Stimulated activated effector memory CD8-positive, alpha-beta T cell treated with anti-CD3 and anti-CD28 coated beads, Interleukin-12 subunit alpha, Interleukin-12 subunit beta, amount 100 ng/mL, for 72 hours (primary cell): ENCODE measurements around the gene SFMBT2.

Experiments
- ATAC-seq: fragments of 150-1000 bp; cut with Tn5 transposase; 2 replicates; pipeline ENCODE4 v1.10.0; 2021
- DNase-seq, 2 donors: peaks; one replicate each; pipeline ENCODE4 v3.0.0; 2021 to 2022; ENCODE audit warnings: low spot score in 2 of 2
- H3K27ac Mint-ChIP-seq: one replicate; pipeline ENCODE4 v1.8.0; 2022; ENCODE audit warnings: mild to moderate bottlenecking, mixed read lengths
- H3K36me3 Mint-ChIP-seq: one replicate; pipeline ENCODE4 v1.8.0; 2022; ENCODE audit warnings: mild to moderate bottlenecking, mixed read lengths
- H3K4me1 Mint-ChIP-seq: one replicate; pipeline ENCODE4 v1.8.0; 2022; ENCODE audit warnings: mixed read lengths
- H3K4me3 Mint-ChIP-seq: one replicate; pipeline ENCODE4 v1.8.0; 2022; ENCODE audit warnings: mild to moderate bottlenecking, mixed read lengths
- H3K9me3 Mint-ChIP-seq: one replicate; pipeline ENCODE4 v1.8.0; 2022; ENCODE audit warnings: mixed read lengths

Gene SFMBT2

DNA sequence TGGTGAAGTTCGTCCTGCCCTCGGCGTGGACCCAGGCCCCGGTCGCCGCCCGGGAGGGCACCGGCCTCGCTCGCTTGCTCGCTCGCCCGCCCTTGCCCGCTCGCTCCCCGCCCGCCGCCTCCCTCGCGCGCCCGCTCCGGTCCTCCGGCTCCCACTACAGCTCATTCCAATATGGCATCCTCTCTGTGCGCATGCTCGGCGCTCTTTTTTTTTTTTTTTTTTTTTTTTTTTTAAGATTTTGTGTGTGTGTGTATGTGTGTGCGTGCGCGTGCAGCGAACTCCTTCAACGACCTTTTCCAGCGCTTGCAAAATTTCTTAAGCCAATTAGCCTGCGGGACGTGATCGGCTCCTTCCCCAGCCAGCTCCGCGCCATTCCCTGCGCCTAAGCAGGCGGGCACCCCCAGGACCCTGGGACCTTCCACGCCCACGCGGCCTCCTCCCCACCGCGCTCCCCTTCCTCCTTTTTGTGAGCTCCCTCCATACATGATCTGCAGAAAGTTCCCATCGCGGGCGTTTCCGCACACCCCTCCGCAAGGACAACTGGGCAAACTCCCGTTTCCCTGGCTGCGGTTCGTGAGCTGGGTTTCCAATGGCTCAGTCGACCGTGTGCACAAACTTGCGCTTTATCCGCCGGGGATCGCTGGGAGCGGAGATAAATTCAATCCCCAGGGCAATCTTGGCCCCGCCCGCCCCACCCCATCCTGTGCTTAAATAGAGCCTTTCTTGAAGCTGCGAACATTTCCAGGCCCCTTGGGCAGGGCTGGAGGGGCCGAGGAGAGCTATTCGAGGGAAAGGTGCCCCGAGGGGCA, at the start of gene SFMBT2:
TSS of gene SFMBT2 (minus strand) at position 173 of the 809 bp plus-strand sequence. CDS start 29,136 bp downstream, outside the sequence.
- ATAC-seq: peak; percentile 67
- peaks cover 45% of the 10 kb centered on the region for H3K4me1 Mint-ChIP-seq
- peak; percentile 54 to 78 for DNase-seq
- peak within 1 kb of the TSS; percentile 96 for H3K27ac Mint-ChIP-seq
- H3K4me3 Mint-ChIP-seq: peak within 1 kb of the TSS; percentile 97
- peaks cover 31% of the 10 kb centered on the region for H3K36me3 Mint-ChIP-seq
- H3K9me3 Mint-ChIP-seq: no peaks in the 10 kb centered on the region

GRCh38 chr10:7460006-7460405, 49.2 kb upstream of the SFMBT2 start:
- no peak overlapping the region for H3K27ac Mint-ChIP-seq
- no peak overlapping the region for H3K4me3 Mint-ChIP-seq
- no peaks in the 10 kb centered on the region for H3K9me3 Mint-ChIP-seq
- DNase-seq (no peak), ATAC-seq (no peak)
- no peaks in the 10 kb centered on the region for H3K4me1 Mint-ChIP-seq
- H3K36me3 Mint-ChIP-seq: no peaks in the 10 kb centered on the region

DNA sequence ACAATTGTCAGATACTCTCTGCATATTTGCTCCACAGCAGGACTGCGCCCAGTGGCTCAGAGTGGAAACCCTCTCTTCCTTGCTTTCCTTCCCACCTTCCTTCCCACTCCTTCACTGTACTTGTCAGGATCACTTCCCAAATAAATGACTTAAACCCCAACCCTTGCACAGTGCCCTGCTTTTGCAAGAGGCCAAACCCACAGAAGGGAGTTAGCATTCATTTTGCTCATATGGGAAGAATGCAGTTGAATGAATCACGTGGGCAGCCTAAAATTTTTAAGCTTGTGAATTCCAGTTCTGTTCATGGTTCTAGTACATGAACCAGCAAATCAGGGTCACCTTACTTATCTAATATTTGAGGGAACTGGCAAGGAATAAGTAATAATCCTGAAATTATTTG, 47.7 kb upstream of the SFMBT2 start:
- Mint-ChIP-seq H3K27ac (no peak overlapping the region), H3K4me3 (no peak overlapping the region), H3K36me3 (no peaks in the 10 kb centered on the region), H3K9me3 (no peaks in the 10 kb centered on the region), H3K4me1 (no peaks in the 10 kb centered on the region)
- ATAC-seq: no peak
- DNase-seq: no peak

DNA sequence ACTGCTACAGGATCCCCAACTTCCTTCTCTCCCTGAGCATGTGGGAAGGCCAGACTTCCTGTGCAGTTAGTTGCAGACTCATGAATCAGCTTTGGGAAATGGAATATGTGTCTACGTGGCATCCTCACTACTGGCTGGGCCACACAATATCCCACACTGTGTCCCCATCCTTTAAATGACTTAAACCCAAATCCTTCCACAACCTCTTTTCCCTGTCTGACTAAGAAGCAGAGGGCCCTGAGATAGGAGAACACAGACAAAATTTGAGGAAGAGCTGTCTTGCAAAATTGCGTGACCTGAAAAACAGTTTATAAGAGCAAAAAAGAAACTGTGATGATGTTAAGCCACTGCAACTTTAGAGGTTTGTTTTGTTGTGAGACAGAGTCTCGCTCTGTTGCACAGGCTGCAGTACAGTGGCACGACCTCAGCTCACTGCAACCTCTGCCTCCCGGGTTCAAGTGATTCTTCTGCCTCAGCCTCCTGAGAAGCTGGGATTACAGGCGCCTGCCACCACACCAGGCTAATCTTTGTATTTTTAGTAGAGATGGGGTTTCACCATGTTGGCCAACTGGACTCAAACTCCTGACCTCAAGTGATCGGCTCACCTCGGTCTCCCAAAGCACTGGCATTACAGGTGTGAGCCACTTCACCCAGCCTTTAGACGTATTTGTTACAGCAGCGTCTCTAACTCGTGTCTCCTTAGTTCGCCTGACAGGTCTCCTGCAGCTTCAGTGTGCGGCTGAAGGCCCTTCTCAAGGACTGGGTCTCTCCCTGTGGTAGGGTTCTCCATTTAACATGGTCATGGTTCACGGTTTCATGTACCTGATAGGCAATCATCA, 46.9 kb upstream of the SFMBT2 start:
- no peak for DNase-seq
- no peaks in the 10 kb centered on the region for H3K4me1 Mint-ChIP-seq
- no peaks in the 10 kb centered on the region for H3K9me3 Mint-ChIP-seq

GRCh38 chr10:7449063-7449695, 38.3 kb upstream of the SFMBT2 start:
- Mint-ChIP-seq H3K9me3 (peaks cover 16% of the 10 kb centered on the region), H3K4me3 (no peak overlapping the region), H3K4me1 (peaks cover 7% of the 10 kb centered on the region), H3K36me3 (no peaks in the 10 kb centered on the region), H3K27ac (no peak overlapping the region)
- ATAC-seq (no peak), DNase-seq (no peak)

More for the DNA sequence above, 46.9 kb upstream of the SFMBT2 start:
- Mint-ChIP-seq H3K27ac (no peak overlapping the region), H3K36me3 (no peaks in the 10 kb centered on the region), H3K4me3 (no peak overlapping the region)
- ATAC-seq: no peak

DNA sequence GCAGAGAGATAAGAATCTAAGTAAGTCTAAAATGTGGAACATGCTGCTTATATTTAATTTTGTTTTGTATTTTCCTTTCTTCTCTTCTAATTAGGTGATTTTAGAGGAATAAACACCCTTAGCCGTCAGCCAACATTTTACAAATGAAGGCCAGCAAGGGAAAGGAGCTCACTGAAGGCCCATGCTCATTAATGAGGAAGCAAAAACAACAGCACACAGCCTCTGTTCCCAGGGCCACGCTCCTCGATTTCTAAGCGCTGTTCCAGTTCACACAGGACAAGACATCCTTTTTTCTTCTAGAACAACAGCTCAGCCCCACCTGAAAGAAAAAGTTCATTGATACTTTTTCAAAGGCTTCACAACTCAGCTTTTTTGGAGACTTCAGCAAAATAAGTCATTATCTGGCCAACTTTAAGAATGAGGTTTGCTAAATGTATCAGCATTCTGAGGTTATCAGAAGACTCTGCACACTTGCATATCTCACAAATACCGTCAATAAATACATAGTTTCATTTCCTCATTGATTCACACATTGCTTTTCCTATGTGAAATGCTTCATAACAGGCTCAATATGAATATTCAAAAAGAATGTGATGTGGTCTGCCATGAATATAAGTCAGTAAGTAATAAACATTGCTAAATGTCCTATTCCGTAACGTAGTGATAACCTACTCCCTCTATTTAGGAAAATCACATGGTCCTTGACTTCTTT, 34.8 kb upstream of the SFMBT2 start:
- Mint-ChIP-seq H3K4me1 (peaks cover 7% of the 10 kb centered on the region), H3K9me3 (peaks cover 16% of the 10 kb centered on the region), H3K4me3 (no peak overlapping the region), H3K36me3 (no peaks in the 10 kb centered on the region), H3K27ac (no peak overlapping the region)
- ATAC-seq (no peak), DNase-seq (no peak)

GRCh38 chr10:7444551-7445121, 33.8 kb upstream of the SFMBT2 start:
- Mint-ChIP-seq H3K4me3 (no peak overlapping the region), H3K27ac (peak overlapping the region; percentile 56), H3K36me3 (no peaks in the 10 kb centered on the region), H3K4me1 (peaks cover 7% of the 10 kb centered on the region), H3K9me3 (peaks cover 13% of the 10 kb centered on the region)
- ATAC-seq (no peak), DNase-seq (no peak)

- H3K27ac Mint-ChIP-seq: no peak overlapping the region
- DNase-seq (no peak), ATAC-seq (no peak)
- H3K4me1 Mint-ChIP-seq: peaks cover 7% of the 10 kb centered on the region
- no peak overlapping the region for H3K4me3 Mint-ChIP-seq
- no peaks in the 10 kb centered on the region for H3K36me3 Mint-ChIP-seq
- H3K9me3 Mint-ChIP-seq: peaks cover 2% of the 10 kb centered on the region
Observed at GRCh38 chr10:7443036-7443435, 32.2 kb upstream of the SFMBT2 start.

DNA sequence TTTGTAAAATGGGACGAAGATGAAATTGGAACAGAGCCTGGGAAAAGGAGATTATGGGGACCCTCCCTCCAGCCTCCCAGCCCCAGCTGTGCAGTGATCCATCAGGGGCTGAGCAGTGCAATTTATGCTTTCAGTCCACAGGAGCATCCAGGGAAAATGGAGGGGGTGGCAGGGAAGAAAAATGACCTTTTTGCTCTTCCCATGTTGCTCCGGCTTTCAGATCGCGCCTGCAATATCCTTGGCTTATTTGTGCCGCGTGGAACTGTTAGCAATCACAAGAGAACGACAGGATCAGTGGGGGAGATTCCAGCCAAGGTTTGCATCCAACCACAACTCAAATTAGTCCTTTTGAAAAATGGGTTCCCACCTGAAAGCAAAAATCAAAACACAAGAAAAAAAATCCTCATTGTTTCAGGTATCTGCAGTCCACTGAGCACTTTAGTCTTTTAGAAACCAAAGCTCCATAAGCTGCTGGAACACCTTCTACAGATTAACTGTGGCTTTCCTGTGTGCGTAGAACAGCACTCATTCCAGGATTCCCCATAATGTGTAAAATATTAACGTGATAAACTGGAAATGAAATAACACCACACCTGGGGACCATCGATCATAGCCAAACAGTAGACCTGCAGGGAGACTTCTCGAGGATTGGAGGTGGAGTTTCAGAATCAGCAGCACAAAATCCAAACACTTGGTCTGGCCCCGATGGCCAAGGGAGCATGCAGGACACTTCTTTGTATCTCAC, 30.7 kb upstream of the SFMBT2 start:
- H3K27ac Mint-ChIP-seq: no peak overlapping the region
- peaks cover 7% of the 10 kb centered on the region for H3K4me1 Mint-ChIP-seq
- H3K9me3 Mint-ChIP-seq: no peaks in the 10 kb centered on the region
- no peak for ATAC-seq
- no peaks in the 10 kb centered on the region for H3K36me3 Mint-ChIP-seq
- no peak overlapping the region for H3K4me3 Mint-ChIP-seq
- DNase-seq: no peak

GRCh38 chr10:7439696-7440095, 28.9 kb upstream of the SFMBT2 start:
- H3K27ac Mint-ChIP-seq: no peak overlapping the region
- no peaks in the 10 kb centered on the region for H3K9me3 Mint-ChIP-seq
- DNase-seq: no peak
- no peaks in the 10 kb centered on the region for H3K36me3 Mint-ChIP-seq
- no peaks in the 10 kb centered on the region for H3K4me1 Mint-ChIP-seq
- no peak overlapping the region for H3K4me3 Mint-ChIP-seq
- ATAC-seq: no peak

- Mint-ChIP-seq H3K9me3 (no peaks in the 10 kb centered on the region), H3K36me3 (no peaks in the 10 kb centered on the region), H3K4me3 (no peak overlapping the region), H3K27ac (no peak overlapping the region), H3K4me1 (no peaks in the 10 kb centered on the region)
- DNase-seq (no peak), ATAC-seq (no peak)
Observed at GRCh38 chr10:7438196-7438986, 27.6 kb upstream of the SFMBT2 start.

DNA sequence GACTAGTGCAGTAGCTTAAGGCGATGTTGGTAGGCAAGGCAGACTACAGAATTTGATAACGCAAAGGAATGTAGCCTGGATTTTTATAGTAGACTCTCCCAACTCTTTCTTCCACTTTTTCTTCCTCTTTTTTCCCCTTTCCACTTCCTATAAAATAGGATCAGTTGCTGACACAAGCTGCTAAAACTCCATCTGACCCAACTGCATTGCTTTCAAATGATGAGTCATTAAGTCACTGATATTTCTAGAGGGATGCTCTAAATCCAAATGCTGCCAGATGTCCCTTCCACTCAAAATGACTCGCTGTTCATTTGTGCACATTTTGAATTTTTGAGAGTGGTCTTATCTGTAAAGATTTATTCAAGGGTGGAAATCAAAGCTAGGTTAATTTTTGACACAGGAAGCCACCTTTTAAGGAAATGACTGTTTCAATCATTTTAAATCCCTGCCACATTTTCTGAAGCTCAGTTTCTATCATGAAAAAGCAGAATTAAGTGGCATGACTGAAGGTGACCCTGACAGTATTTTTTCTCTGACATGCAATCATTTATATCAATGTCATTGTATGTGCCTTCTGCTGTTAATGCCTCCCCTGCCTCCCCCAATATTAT, 25.8 kb upstream of the SFMBT2 start:
- Mint-ChIP-seq H3K36me3 (no peaks in the 10 kb centered on the region), H3K4me1 (no peaks in the 10 kb centered on the region), H3K9me3 (no peaks in the 10 kb centered on the region), H3K4me3 (no peak overlapping the region), H3K27ac (no peak overlapping the region)
- DNase-seq (no peak), ATAC-seq (no peak)

- Mint-ChIP-seq H3K4me3 (no peak overlapping the region), H3K4me1 (no peaks in the 10 kb centered on the region), H3K27ac (no peak overlapping the region), H3K9me3 (no peaks in the 10 kb centered on the region), H3K36me3 (no peaks in the 10 kb centered on the region)
- ATAC-seq: no peak
- no peak for DNase-seq
Observed at GRCh38 chr10:7435674-7436073, 24.8 kb upstream of the SFMBT2 start.
